ENCODE results near the gene LPAR6.

The LPAR6 gene

DNA sequence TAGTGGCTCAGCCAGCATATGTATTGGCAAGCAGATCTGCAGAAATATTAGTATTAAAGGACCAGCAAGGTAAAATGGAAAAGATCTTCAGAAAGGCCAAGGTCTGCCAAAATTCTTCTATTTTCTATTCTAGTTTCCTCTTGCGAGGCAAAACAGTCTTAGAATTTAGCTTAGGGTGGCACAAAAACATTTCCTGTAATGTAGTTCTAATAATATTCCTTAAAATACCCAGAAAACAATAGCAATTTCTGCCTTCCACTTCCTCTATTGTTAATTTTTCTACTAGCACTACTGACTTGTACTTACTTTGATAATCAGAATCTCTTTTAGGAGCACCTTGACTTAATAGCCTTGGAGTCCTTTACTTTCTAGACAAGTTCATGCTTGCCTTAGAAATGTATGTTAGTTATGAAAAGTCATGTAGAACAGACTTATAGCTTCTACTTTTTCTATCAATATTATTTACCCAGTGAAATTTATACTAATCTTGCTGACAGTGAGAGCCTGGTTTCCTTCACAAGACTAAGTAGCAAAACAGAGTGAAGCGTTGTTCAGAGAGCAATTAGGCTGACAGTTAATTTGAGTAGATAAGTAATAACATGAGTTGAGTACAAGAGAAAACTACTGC lies 23.9 kb upstream of the LPAR6 start:
- no peaks in the 10 kb centered on the region for H4K20me1 ChIP-seq (ENCODE audit: insufficient read depth, low read length, poor library complexity, severe bottlenecking)
- H3K4me3 ChIP-seq (ENCODE audit: low read length, poor library complexity, severe bottlenecking) = no peak overlapping the region
- no peaks in the 10 kb centered on the region for H3K9me2 ChIP-seq (replicated peaks; ENCODE audit: low read depth, low read length)
- H3K9me3 ChIP-seq (ENCODE audit: insufficient read depth, low read depth, low read length) = no peaks in the 10 kb centered on the region
- peaks cover 42% of the 10 kb centered on the region for H3K79me2 ChIP-seq (ENCODE audit: insufficient read depth, low read length)
- H3K9ac ChIP-seq (ENCODE audit: low read depth, low read length, poor library complexity, severe bottlenecking) = peak overlapping the region; percentile 47
- TF ChIP-seq, protein P1, sequence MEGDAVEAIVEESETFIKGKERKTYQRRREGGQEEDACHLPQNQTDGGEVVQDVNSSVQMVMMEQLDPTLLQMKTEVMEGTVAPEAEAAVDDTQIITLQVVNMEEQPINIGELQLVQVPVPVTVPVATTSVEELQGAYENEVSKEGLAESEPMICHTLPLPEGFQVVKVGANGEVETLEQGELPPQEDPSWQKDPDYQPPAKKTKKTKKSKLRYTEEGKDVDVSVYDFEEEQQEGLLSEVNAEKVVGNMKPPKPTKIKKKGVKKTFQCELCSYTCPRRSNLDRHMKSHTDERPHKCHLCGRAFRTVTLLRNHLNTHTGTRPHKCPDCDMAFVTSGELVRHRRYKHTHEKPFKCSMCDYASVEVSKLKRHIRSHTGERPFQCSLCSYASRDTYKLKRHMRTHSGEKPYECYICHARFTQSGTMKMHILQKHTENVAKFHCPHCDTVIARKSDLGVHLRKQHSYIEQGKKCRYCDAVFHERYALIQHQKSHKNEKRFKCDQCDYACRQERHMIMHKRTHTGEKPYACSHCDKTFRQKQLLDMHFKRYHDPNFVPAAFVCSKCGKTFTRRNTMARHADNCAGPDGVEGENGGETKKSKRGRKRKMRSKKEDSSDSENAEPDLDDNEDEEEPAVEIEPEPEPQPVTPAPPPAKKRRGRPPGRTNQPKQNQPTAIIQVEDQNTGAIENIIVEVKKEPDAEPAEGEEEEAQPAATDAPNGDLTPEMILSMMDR (conservative IDR thresholded peaks at IDR 0.05; ENCODE audit: low read length) = no peak
- TF ChIP-seq EZH2phosphoT487 (IDR thresholded peaks at IDR 0.05; ENCODE audit: borderline replicate concordance) = no peak
- H3K36me3 ChIP-seq (ENCODE audit: insufficient read depth, low read length) = no peaks in the 10 kb centered on the region
- H3K4me2 ChIP-seq (ENCODE audit: low read depth, low read length, poor library complexity, severe bottlenecking) = peak overlapping the region; percentile 5
- peaks cover 7% of the 10 kb centered on the region for H3F3A ChIP-seq (ENCODE audit: low read depth)
- no peak overlapping the region for H2AFZ ChIP-seq (ENCODE audit: low read length)
- H3K4me1 ChIP-seq (ENCODE audit: insufficient read depth, low read length, poor library complexity, severe bottlenecking) = peaks cover 40% of the 10 kb centered on the region
- H3K27me3 ChIP-seq (ENCODE audit: insufficient read depth, low read length, poor library complexity, severe bottlenecking) = no peaks in the 10 kb centered on the region

DNA sequence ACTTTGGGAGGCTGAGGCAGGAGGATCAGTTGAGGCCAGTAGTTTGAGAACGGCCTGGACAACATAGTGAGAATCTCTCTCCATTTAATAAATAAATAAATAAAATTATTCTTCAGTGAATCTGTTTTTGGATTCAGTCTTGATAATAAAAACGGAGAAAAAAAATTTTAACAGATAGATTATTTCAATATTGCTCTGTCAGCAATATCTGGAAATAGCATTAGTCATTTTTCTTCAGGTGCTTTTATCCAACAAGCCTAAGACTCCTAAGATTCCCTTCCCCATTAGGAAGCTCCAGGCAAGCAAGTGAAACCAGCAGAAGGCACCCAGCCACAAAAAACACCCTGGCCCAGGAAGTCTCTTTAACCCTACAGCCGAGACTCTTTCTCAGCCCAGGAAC lies 21.3 kb upstream of the LPAR6 start:
- Histone ChIP-seq H3K4me2 (ENCODE audit: low read depth, low read length, poor library complexity, severe bottlenecking) (no peak overlapping the region), H3K4me3 (ENCODE audit: low read length, poor library complexity, severe bottlenecking) (no peak overlapping the region), H3K79me2 (ENCODE audit: insufficient read depth, low read length) (peaks cover 44% of the 10 kb centered on the region), H2AFZ (ENCODE audit: low read length) (no peak overlapping the region), H3F3A (ENCODE audit: low read depth) (peaks cover 16% of the 10 kb centered on the region), H3K27me3 (ENCODE audit: insufficient read depth, low read length, poor library complexity, severe bottlenecking) (no peaks in the 10 kb centered on the region), H4K20me1 (ENCODE audit: insufficient read depth, low read length, poor library complexity, severe bottlenecking) (no peaks in the 10 kb centered on the region), H3K9ac (ENCODE audit: low read depth, low read length, poor library complexity, severe bottlenecking) (no peak overlapping the region), H3K9me3 (ENCODE audit: insufficient read depth, low read depth, low read length) (no peaks in the 10 kb centered on the region), H3K4me1 (ENCODE audit: insufficient read depth, low read length, poor library complexity, severe bottlenecking) (peaks cover 50% of the 10 kb centered on the region), H3K9me2 (replicated peaks; ENCODE audit: low read depth, low read length) (no peaks in the 10 kb centered on the region), H3K36me3 (ENCODE audit: insufficient read depth, low read length) (no peaks in the 10 kb centered on the region)
- TF ChIP-seq, protein P1 (conservative IDR thresholded peaks at IDR 0.05; ENCODE audit: low read length) = no peak
- no peak for TF ChIP-seq EZH2phosphoT487 (IDR thresholded peaks at IDR 0.05; ENCODE audit: borderline replicate concordance)

DNA sequence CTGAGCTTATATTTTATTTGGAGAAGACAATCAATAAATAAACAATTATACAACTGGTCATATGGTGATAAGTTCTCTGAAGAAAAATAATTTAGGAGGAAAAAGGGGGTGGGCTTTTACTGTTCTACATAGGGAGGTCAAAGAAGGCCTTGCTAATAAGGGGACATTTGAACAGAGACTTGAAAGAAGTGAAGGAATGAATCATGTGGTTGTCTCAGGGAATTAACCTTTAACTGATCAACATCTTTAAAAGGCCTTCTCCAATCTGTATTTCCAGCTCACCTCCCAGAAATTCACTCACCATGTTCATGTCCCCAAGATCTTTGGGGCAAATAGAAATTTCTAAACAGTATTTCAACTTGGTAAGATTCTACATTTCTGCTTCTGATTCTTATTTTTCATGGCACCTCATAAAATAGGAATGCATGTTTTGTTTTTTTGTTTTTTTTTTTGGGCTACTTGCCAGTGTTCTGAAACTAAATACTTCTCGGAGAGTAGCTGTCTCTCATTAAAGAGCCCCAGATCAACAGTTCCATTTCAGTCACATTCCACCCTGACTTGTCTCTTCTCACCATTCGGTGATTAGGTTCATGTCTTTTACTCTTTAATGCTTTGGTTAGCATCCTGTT lies 19.2 kb upstream of the LPAR6 start:
- Histone ChIP-seq H3K4me1 (ENCODE audit: insufficient read depth, low read length, poor library complexity, severe bottlenecking) (peaks cover 52% of the 10 kb centered on the region), H4K20me1 (ENCODE audit: insufficient read depth, low read length, poor library complexity, severe bottlenecking) (no peaks in the 10 kb centered on the region), H3K4me3 (ENCODE audit: low read length, poor library complexity, severe bottlenecking) (peak overlapping the region; percentile 62), H3K79me2 (ENCODE audit: insufficient read depth, low read length) (peaks cover 31% of the 10 kb centered on the region), H3F3A (ENCODE audit: low read depth) (peaks cover 16% of the 10 kb centered on the region), H3K4me2 (ENCODE audit: low read depth, low read length, poor library complexity, severe bottlenecking) (peak overlapping the region; percentile 84), H3K9ac (ENCODE audit: low read depth, low read length, poor library complexity, severe bottlenecking) (peak overlapping the region; percentile 62), H3K9me3 (ENCODE audit: insufficient read depth, low read depth, low read length) (no peaks in the 10 kb centered on the region), H2AFZ (ENCODE audit: low read length) (no peak overlapping the region), H3K9me2 (replicated peaks; ENCODE audit: low read depth, low read length) (no peaks in the 10 kb centered on the region), H3K36me3 (ENCODE audit: insufficient read depth, low read length) (no peaks in the 10 kb centered on the region), H3K27me3 (ENCODE audit: insufficient read depth, low read length, poor library complexity, severe bottlenecking) (no peaks in the 10 kb centered on the region)
- TF ChIP-seq, protein P1 (conservative IDR thresholded peaks at IDR 0.05; ENCODE audit: low read length) = no peak
- TF ChIP-seq EZH2phosphoT487 (IDR thresholded peaks at IDR 0.05; ENCODE audit: borderline replicate concordance) = no peak
